OCI-M1 (cell line): ENCODE measurements around the gene DPP9.
"Not testable (repeated sequence)": the region's sequence is repeated elsewhere in the genome, so short reads cannot be mapped to it uniquely, and the experiment has no call there.

ENCODE experiments used
- DNase-seq: peaks from one replicate; lab custom pipeline; 2025; lab: John Stamatoyannopoulos, UW

DPP9 gene

DNA sequence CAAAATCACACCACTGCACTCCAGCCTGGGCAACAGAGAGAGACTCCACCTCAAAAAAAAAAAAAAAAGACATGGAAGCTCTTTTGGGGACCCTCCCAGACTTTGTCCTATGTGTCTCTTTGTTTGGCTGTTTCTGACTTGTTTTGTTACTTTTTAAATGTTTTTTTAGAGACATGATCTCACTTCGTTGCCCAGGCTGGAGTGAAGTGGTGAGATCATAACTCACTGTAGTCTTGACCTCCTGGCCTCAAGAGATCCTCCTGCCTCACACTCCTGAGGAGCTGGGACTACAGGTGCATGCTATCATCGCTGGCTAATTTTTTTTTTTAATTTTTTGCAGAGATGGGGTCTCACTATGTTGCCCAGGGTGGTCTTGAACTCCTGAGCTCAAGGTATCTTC lies 16.4 kb upstream of the DPP9 start:
- no peak for DNase-seq

DNA sequence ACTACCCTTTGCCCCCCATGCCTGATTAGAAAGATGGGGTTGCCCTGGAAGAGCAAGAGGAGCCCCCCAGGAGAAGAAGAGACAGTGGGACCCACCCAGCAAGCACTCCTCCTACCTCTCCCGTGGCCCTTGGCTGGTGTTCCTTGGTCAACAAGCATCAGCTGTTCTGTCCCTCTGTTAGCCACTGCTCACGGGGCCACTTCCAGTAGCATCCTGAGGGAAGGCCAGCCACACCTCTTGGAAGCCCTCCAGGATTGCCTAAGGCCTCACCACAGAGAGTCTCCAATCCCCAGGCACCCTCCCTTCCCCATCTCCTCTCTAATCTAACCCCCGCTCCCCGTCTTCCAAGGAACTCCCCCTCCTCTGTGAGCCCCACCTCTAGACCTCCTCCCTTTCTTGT lies 15.1 kb upstream of the DPP9 start:
- DNase-seq = no peak

DNA sequence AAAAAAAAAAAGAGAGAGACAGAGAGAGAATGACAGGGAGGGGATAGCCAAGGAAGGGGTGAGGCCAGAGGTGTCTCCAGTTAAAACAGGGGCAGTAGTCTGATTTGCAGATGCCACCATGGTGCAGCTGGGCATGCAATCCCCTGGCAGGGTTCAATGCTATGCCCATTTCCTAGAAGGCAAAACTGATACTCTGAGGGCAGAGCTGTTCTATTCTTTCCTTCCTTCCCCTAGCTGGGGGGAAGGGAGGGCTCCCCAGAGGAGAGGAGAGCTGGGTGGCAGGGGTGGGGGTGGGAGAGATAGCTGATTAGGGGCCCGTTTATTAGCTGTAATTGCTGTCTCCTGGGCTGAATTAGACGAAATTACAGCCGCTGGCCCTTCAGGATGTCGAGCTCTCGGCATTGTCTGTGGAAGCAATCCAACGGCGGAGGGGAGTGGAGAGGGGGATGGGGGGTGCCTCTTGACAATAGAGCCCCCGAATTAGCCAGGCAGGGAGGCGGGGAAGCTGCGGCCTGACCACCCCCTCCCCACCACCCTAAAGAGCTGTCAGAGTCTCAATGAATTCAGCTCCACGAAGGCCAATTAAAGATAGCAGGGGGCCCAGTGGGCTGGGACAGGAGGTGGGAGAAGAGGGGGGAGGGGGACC lies 14.4 kb upstream of the DPP9 start:
- no peak for DNase-seq

DNA sequence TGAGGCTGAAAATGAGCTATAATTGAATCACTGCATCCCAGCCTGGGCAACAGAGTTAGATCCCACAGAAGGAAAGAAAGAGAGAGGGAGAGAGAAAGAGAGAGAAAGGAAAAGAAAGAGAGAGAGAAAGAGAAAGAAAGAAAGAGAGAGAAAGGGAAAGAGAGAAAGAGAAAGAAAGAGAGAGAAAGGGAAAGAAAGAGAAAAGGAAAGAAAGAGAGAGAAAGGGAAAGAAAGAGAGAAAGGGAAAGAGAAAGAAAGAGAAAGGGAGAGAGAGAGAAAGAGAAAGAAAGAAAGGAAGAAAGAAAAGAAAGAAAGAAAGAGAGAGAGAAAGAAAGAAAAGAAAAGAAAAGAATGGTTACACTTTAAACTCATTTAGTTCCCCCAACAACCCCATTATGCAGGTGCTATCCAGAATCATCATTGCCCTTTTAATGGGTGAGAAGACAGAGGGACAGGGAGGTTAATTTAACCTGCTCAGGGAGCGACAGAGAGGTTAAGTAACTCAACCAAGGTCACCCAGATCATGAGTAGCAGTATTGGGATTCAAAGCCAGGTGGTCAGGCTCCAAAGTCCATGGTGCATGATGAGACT lies 10.2 kb upstream of the DPP9 start:
- no peak for DNase-seq

DNA sequence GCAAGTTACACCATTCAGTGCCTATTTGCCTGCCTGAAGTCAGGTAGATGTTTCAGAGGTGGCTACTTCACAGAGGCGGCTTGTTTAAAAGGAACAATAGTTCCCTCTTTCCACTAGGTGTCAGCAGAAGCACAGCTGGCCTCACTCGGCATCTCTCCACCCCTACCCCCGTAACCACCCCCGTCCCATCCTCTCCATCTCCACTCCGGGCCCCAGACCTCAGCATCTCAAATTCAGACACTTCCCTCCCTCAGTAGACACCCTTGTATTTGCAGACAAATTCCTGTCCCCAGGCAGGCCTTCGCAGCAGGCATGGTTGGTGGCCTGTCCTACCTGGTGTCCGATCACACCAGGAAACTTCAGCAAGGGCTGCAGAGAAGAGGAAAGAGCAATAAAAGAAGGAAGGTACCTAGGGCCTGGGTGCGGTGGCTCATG lies 9.1 kb upstream of the DPP9 start:
- DNase-seq = peak; percentile 84

DNA sequence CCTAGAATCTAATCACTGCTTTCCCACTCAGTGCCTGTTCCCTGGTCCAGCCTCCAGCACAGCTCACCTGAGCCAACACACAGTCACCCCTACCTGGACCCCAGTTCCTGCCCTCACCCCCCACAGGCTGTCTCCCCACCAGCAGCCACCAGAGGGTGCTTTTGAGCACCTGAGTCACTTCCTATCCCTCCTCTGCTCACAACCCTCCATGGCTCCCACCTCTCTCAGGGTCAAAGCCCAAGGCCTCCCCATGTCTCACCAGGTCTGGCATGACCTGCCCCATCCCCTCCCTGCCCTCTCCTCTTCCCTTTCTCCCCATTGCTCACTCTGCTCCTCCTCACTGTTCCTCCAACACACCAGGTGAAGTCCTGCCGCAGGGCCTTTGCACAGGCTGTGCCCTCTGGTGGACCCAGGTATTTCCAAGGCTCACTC lies 7.1 kb upstream of the DPP9 start:
- peak; percentile 78 for DNase-seq

DNA sequence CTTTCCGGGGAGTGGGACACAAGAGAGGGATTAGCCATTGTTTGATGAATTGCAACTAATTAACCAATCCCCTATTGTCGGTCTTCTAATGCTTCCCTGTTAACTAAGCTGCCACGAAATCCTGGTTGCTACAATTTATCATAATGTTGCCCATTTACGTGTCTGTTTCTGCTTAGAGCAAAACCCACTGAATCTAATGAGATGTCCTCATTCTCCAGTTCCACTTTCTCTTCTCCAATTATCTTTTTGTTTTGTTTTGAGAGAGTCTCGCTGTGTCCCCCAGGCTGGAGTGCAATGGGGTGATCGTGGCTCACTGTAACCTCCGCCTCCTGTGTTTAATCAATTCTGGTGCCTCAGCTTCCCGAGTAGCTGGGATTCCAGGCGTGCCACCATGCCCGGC lies 5.2 kb upstream of the DPP9 start:
- DNase-seq = peak; percentile 40

DNA sequence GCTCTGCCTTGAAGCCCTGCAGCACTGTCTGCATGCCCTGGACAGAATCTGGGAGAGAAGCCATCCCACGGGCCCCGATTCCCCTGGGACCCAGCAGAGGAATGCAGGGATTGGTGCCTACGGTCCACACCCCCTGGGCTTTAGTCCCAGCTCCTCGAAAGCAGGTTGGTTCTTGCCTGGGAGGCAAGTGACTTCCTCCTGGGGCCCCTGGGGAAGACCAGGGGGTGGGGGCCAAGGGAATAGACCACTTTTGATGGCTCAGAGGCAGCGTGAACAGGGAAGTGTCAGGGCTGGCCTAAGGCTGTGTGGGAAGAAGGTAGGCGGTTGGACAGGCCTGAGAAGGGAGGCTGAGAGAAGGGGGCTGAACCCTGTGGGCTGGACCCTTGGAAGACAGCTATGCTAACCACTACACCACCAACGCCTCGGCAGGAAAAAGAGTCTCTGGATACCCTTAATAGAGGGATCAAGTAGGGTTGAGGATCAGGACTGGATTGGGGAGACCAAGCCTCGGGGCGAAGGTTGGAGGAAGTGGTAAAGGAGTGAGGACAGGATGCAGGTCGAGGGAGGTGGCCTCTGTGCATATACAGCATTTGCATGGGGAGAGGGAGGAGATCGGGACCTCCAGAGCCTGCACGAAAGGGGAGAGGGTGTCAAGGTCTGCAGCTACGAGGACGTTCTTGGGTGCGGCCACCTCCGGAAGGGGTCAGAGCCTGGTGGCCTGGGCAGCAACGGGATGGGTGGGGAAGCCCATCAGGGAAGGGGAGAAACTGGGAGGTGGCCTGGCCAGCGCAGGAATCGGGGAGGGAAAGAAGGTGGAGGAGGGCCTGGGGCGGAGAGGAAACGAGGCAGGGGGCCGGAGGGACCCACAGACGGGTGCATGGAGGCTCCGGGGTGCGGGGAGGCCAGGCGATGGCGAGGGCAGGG lies 709 bp downstream of the DPP9 start:
- DNase-seq = peak; percentile 56

DNA sequence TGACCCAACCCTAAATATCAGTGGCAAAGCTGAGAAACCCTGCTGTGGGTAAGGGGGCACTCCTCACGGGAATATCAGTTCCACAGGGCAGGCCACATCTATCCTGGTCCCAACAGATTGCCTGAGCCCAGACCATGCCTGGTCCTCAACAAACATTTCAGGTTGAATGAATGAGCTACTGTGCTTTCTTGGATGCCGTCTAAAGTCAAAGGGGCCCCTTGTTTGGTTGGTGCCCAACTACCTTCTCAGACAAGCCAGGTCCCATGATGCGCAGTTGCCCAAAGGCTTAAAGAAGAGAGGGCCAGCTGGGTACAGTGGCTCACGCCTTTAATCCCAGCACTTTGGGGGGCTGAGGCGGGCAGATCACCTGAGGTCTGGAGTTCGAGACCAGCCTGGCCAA lies 2.4 kb downstream of the DPP9 start:
- DNase-seq = no peak

DNA sequence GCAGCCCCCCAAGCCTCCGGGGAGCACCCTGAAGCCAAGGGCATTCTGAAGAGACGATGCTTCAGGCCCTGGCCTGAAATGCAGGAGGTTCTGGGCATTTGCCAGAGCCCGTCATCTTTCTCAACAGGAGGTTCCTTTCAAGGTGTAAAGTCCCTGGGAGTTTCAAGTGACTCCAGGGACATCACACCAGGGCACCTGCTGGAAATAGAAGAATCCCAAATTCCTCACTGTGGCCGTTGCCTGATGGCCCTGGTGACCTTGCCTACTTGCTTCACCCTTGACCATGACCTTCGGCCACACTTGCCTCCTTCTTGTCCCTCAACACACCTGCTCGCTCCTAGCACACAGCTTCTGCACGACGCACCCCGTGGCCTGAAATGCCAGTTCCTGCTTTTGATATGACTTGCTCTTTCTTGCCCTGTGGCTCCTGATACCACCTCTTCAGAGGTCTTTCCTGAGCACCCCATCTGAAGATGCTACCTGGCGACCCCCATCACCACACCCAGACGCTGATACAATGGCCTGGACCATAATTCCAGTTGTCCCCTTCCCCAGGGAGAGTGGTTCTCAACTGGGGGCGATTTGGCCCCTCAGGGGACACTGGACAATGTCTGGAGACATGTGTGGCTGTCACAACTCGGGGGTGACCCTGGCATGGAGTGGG lies 3.5 kb downstream of the DPP9 start:
- no peak for DNase-seq

DNA sequence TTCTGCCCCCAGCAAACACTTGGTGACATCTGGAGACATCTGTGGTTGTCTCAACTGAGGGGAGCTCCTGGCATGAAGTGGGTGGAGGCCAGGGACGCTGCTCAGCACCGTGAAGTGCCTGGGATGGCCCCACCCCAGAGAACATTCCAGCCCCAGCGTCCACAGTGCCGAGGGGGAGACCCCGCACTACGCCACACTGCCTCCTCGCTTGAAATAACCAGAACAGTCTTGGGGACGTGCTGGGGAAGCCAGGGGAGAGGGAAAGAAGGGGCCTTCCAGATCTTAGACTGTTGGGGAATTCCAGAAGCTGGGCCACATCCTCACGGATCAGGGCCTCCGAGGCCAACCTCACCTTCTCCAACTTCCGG lies 4.2 kb downstream of the DPP9 start:
- no peak for DNase-seq

DNA sequence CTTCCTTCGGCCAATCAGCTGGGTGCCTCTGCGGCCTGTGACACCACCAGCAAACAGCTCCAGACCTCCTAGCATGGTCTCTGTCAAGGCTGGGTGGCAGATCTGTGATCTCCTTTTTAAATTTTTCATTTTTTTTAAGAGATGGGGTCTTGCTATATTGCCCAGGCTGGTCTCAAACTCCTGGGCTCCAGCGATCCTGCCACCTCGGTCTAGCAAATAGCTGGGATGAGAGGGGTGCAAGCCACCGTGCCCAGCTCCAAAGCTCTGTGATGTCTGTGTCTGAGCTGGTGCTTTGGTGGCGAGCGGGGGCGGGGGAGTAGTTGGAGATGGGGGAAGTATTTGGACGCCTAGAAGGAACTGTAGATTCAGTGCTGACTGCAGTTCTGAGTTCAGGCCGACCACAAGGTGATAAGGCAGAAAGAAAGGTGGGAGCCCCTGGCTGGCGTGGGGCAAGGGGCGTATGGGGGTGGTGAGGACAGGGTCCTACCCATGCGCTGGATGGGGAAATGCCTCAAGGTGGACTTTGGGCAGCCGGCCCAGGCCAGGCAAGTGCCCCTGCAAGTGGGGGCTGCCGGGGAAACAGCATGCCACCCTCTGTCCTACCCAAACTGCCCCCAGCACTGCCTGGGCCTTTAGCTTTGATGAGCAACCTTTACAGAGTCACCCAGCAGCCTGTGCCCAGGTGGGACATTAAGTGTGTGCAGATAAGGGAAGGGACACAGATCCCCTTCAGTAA lies 5.5 kb downstream of the DPP9 start:
- DNase-seq = no peak

DNA sequence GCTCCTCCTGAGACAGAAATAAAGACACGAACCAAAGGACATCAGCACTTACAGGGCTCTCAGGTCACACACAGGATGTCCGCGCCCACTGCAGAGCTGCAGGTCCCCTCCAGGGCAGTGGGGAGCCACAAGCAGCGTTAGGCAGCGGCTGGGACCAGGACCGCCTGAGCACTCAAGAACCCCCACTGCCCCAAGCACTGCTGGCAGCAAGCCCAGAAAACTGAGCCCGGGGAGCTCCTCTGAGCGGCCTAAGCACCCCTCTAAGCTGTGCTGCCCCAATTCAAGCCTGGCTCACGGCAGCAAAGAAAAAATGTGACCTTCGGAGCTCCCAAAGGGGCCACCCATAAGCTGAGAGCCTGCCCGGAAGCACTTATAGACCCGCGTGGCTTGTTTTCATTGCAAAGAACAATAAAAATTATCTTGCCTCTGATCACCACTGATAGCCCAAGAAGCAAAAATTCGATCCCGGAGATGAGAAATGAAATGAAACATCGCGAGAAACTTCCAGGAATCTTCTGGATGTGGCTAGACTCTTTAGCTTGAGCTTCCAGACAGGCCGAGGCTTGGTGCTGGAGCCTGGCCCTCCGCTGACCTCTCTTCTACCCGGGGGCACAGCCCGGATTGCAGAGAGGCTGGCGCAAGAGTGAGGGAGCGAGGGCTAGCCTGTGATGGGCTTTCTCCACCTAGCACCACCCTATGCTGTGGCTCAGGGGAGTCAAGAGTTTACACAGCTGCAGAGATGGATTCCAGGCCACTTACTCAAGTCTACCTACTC lies 6.3 kb downstream of the DPP9 start:
- DNase-seq = no peak

DNA sequence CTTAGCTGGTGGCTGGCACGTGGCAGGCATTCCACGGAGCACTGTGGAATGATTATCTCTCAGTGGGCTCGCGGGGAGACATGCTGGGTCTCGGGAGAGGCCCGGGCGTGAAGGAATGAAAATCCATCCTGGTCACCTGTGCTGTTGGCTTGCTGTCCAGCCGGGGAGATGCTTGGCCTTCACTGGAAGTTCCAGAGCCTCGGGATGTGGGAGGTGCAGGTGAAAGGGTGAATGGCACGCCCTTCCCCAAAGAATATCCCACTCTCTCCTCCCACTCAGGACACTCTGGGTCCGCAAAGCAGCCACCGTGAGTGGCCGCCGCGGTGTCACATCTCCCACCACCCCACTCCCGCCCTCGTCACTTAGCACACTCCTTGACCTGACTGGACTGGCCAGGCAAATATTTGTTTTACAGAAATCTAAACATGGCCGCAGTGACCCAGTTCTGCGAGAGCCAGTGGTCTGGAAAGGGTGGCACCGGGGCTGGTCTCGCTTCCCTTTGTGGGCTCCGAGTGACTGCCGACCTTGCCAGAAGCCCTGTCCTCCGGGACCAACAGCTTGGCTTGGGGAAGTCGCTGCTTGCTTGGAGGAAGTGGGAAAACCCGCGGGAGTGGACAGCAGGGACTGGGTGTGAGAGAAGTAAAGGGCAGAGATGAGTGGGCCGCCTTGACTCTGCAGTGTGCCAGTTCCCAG lies 8.0 kb downstream of the DPP9 start:
- no peak for DNase-seq

DNA sequence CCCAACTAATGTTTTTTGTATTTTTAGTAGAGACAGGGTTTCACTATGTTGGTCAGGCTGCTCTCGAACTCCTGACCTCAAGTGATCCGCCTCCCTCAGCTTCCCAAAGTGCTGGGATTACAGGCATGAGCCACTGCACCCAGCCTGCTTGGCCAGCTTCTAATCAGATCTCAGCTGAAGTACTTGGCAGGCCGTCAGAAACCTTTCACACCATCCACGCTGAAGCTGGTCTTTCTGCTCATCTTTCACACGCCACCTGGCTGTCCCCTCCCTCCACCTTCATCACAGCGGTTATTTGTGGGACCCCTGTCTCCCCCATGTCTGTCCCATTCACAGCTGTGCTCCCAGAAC lies 8.5 kb downstream of the DPP9 start:
- not testable (repeated sequence) for DNase-seq

DNA sequence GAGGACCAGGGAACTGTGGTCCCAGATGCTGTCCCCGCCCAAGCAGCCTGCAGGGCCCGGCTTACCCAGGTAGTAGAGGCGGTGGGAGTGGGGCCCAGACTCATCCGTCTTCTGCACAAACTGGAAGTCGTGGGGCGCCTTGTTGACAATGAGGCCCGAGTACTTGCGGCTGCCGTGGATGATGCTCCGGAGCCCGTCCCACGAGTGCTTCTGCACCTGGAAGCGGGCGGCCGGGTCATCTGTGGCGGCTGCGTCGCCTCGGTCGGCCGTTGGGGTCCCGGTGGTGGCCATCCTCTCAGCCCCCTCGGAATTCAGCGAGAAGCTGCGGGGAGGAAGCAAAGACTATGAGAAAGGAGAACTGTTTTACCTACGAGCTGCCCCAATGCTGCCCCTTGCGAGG lies 9.6 kb downstream of the DPP9 start:
- DNase-seq = no peak

DNA sequence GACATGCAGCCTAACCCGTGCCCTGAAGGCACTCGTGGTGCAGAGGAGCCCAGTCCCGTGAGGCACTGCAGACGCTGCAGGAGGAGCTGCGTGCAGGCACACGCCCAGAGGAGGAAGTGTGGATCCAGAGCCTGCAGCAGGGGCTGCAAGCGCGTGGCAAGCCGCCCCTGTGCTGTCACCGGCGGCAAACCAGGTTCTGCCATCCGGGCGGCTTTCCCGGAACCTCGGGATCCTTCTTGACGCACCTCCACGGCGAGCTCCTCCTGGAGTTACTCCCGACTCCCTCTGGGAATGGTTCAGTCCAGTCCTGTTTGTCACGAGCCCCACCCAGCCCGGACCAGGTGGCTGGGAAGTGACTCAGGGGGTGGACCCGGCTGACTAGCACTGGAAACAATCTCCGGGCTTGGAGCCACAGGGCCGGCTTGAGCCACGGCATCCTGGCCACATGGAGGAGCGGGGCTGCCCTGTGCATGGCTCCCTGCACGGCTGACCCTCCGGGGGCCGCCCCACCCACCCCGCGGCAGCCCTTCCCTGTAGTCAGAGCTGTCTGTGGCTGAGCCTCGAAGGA lies 10.2 kb downstream of the DPP9 start:
- DNase-seq = no peak

DNA sequence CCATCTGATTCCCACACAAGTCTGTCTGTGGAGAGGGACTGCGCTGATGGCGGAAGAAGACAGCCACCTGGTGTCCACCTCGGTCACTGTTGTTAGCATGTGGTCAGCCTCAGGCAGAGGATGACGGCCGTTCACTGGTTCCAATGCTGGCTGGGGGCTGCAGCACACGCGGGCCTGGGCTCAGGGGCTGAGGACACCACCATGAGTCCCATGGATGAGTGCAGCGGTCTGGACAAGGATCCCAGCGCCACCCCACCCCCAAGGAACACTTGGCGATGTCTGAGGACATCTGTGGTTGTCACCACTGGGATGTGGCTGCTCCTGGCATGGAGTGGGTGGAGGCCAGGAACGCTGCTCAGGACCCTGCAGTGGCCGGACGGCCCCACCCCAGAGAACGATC lies 10.9 kb downstream of the DPP9 start:
- no peak for DNase-seq

DNA sequence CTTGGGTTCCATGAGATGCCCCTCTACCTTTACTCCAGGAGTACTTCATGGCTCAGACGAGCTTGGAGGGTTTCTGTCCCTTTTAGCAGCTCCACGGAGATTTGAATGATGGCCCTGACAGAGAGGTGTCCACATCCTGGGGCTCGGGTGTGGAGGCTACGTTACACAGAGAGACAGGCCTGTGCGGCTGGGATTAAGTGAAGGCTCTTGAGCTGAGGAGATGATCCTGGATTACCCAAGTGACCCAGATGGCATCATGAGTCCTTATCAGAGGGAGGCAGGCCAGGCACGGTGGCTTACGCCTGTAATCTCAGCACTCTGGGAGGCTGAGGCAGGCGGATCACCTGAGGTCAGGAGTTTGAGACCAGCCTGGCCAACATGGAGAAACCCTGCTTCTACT lies 12.4 kb downstream of the DPP9 start:
- no peak for DNase-seq

DNA sequence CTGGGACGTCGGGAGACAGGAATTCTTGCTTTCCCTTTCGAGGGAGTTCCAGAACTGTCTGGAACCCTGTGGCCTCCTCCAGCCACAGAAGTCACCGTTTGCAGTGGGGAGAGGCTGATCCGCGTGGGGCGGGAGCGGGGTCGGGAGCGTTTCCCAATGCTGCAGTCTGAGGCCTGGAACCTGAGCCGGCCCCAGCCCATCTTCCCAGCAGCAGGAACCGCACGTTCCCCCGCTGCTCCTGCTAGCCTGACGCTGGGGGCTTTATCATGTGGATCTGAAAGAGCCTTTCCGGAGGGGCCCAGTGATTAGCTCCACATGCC lies 13.4 kb downstream of the DPP9 start:
- DNase-seq = no peak
